Measurements from ENCODE around the gene ARRDC4. TPM values are rescaled to one million over a fixed set of nuclear protein-coding genes. Genes with fewer than 3 reads are reported as not detected.

The ARRDC4 gene
- polyA plus RNA-seq, 1 experiment: 9.2 TPM

DNA sequence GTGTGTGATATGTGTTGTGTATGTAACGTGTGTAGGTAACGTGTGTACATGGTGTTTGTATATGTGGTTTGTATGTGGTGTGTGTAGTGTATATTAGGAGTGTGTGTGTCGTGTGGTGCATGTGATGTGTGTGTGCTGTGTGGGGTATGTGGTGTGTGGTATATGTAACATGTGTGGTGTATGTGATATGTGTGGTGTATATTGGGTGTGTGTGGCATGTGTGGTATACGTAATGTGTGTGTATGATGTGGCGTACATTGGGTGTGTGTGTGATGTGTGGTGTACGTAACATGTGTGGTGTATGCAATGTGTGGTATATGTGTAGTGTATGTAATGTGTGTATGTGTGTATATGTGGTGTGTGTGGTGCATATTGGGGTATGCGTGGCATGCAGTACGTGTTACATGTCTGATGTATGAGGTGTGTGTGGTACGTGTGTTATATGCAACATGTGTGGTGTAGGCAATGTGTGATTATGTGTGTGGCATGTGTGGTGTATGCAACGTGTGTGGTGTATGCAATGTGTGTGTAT is 41.2 kb downstream of the ARRDC4 start:
- Histone ChIP-seq H3K27ac (ENCODE audit: low read depth, low read length) (no peak overlapping the region), H3K9me3 (ENCODE audit: control insufficient read depth, insufficient read depth, low read length) (peaks cover 18% of the 10 kb centered on the region), H3K27me3 (ENCODE audit: control insufficient read depth, insufficient read depth, low read length) (no peaks in the 10 kb centered on the region), H3K4me3 (ENCODE audit: low read depth, low read length) (no peak overlapping the region)
- DNase-seq (ENCODE audit: low read depth, low spot score): no peak
- ChIA-PET POLR2A (no interaction called here), CTCF (no interaction called here)
- no peak for TF ChIP-seq CTCF (IDR thresholded peaks at IDR 0.05; ENCODE audit: low read depth, low read length)

- ChIA-PET CTCF (no interaction called here), POLR2A (no interaction called here)
- TF ChIP-seq CTCF (IDR thresholded peaks at IDR 0.05; ENCODE audit: low read depth, low read length): no peak
- H3K27ac ChIP-seq (ENCODE audit: low read depth, low read length): no peak overlapping the region
- DNase-seq (ENCODE audit: low read depth, low spot score): no peak
- no peaks in the 10 kb centered on the region for H3K27me3 ChIP-seq (ENCODE audit: control insufficient read depth, insufficient read depth, low read length)
- peaks cover 18% of the 10 kb centered on the region for H3K9me3 ChIP-seq (ENCODE audit: control insufficient read depth, insufficient read depth, low read length)
- H3K4me3 ChIP-seq (ENCODE audit: low read depth, low read length): no peak overlapping the region
Observed at GRCh38 chr15:98002419-98002818, 41.9 kb downstream of the ARRDC4 start.

GRCh38 chr15:98002866-98003265 is 42.4 kb downstream of the ARRDC4 start:
- no peak overlapping the region for H3K27ac ChIP-seq (ENCODE audit: low read depth, low read length)
- DNase-seq (ENCODE audit: low read depth, low spot score): no peak
- peaks cover 18% of the 10 kb centered on the region for H3K9me3 ChIP-seq (ENCODE audit: control insufficient read depth, insufficient read depth, low read length)
- CTCF ChIA-PET: no interaction called here
- no peak overlapping the region for H3K4me3 ChIP-seq (ENCODE audit: low read depth, low read length)
- POLR2A ChIA-PET: no interaction called here
- no peaks in the 10 kb centered on the region for H3K27me3 ChIP-seq (ENCODE audit: control insufficient read depth, insufficient read depth, low read length)
- no peak for TF ChIP-seq CTCF (IDR thresholded peaks at IDR 0.05; ENCODE audit: low read depth, low read length)

DNA sequence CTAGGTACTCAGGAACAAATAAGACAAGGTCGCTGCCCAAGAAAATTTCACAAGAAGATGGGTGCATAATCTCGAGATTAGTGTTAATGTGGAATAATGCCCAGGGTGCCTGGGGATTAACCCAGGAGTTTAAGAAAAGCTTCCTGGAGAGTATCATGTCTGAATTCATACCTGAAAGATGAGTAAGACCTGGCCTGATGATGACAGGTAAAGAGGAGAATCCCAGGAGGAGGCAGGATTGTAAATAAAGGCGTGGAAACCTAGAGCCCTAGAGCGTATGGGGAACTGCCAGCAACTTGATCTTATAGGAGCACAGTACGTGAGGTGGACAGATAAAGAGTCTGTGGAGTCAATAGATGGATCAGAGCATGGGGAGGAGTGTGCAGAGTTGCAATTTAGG is 43.0 kb downstream of the ARRDC4 start:
- CTCF ChIA-PET: no interaction called here
- H3K9me3 ChIP-seq (ENCODE audit: control insufficient read depth, insufficient read depth, low read length): peaks cover 18% of the 10 kb centered on the region
- no peak for TF ChIP-seq CTCF (IDR thresholded peaks at IDR 0.05; ENCODE audit: low read depth, low read length)
- no peak overlapping the region for H3K27ac ChIP-seq (ENCODE audit: low read depth, low read length)
- no peak for DNase-seq (ENCODE audit: low read depth, low spot score)
- H3K4me3 ChIP-seq (ENCODE audit: low read depth, low read length): no peak overlapping the region
- H3K27me3 ChIP-seq (ENCODE audit: control insufficient read depth, insufficient read depth, low read length): no peaks in the 10 kb centered on the region
- POLR2A ChIA-PET: no interaction called here

DNA sequence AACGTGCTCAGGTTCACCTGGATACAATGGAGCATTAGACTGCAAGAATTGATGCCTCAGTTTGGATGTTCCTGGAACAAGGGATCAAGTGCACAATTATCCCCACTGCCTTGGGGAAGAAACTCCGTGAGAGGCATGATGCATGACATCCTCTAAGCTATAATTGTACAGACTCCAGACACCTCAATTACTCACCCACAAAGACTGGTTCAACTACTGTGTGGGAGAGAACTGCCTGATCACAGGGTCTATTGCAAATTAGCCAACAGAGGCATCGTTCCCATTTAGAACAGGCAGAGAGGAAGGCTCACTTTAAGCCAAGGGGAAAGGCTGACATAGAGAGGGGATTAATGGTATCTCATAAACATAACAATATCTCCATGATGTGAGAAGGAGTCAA is 43.5 kb downstream of the ARRDC4 start:
- DNase-seq (ENCODE audit: low read depth, low spot score): no peak
- CTCF ChIA-PET: no interaction called here
- H3K4me3 ChIP-seq (ENCODE audit: low read depth, low read length): no peak overlapping the region

More for the DNA sequence above, 43.5 kb downstream of the ARRDC4 start:
- no peak overlapping the region for H3K27ac ChIP-seq (ENCODE audit: low read depth, low read length)
- POLR2A ChIA-PET: no interaction called here
- TF ChIP-seq CTCF (IDR thresholded peaks at IDR 0.05; ENCODE audit: low read depth, low read length): no peak
- H3K9me3 ChIP-seq (ENCODE audit: control insufficient read depth, insufficient read depth, low read length): peaks cover 18% of the 10 kb centered on the region
- H3K27me3 ChIP-seq (ENCODE audit: control insufficient read depth, insufficient read depth, low read length): no peaks in the 10 kb centered on the region

All from AG04450 (cell line).